ENCODE results near the gene ZNF605. TPM values are rescaled to one million over a fixed set of nuclear protein-coding genes. Genes with fewer than 3 reads are reported as not detected.
"Not testable (repeated sequence)": the region's sequence is repeated elsewhere in the genome, so short reads cannot be mapped to it uniquely, and the experiment has no call there.

The ZNF605 gene
- polyA plus RNA-seq, 3 donors = 23.6 to 27.9 (median 27.6) TPM

GRCh38 chr12:132952371-132953162 is 3.5 kb downstream of the ZNF605 start:
- no peak for DNase-seq (ENCODE audit: extremely low read depth in 1 of 11, low read depth in 9 of 11, low spot score in 4 of 11)

- no peak for DNase-seq (ENCODE audit: extremely low read depth in 1 of 11, low read depth in 9 of 11, low spot score in 4 of 11)
Measured at GRCh38 chr12:132951649-132952048, 4.5 kb downstream of the ZNF605 start.

- no peak for DNase-seq (ENCODE audit: extremely low read depth in 1 of 11, low read depth in 9 of 11, low spot score in 4 of 11)
Measured at GRCh38 chr12:132950844-132951535, 5.1 kb downstream of the ZNF605 start.

- no peak for DNase-seq (ENCODE audit: extremely low read depth in 1 of 11, low read depth in 9 of 11, low spot score in 4 of 11)
Measured at GRCh38 chr12:132949936-132950837, 5.9 kb downstream of the ZNF605 start.

GRCh38 chr12:132948146-132949066 is 7.7 kb downstream of the ZNF605 start:
- DNase-seq (ENCODE audit: extremely low read depth in 1 of 11, low read depth in 9 of 11, low spot score in 4 of 11) = no peak

- DNase-seq (ENCODE audit: extremely low read depth in 1 of 11, low read depth in 9 of 11, low spot score in 4 of 11) = no peak
Measured at GRCh38 chr12:132946246-132946820, 9.8 kb downstream of the ZNF605 start.

- no peak for DNase-seq (ENCODE audit: extremely low read depth in 1 of 11, low read depth in 9 of 11, low spot score in 4 of 11)
Measured at GRCh38 chr12:132945806-132946205, 10.3 kb downstream of the ZNF605 start.

- no peak for DNase-seq (ENCODE audit: extremely low read depth in 1 of 11, low read depth in 9 of 11, low spot score in 4 of 11)
Measured at GRCh38 chr12:132942611-132943010, 13.5 kb downstream of the ZNF605 start.

GRCh38 chr12:132941336-132941954 is 14.7 kb downstream of the ZNF605 start:
- no peak for DNase-seq (ENCODE audit: extremely low read depth in 1 of 11, low read depth in 9 of 11, low spot score in 4 of 11)

- DNase-seq (ENCODE audit: extremely low read depth in 1 of 11, low read depth in 9 of 11, low spot score in 4 of 11) = no peak
Measured at GRCh38 chr12:132940071-132940719, 15.9 kb downstream of the ZNF605 start.

- DNase-seq (ENCODE audit: extremely low read depth in 1 of 11, low read depth in 9 of 11, low spot score in 4 of 11) = not testable (repeated sequence)
Measured at GRCh38 chr12:132938807-132939206, 17.3 kb downstream of the ZNF605 start.

GRCh38 chr12:132937476-132937875 is 18.6 kb downstream of the ZNF605 start:
- DNase-seq (ENCODE audit: extremely low read depth in 1 of 11, low read depth in 9 of 11, low spot score in 4 of 11) = no peak

- DNase-seq (ENCODE audit: extremely low read depth in 1 of 11, low read depth in 9 of 11, low spot score in 4 of 11) = not testable (repeated sequence)
Measured at GRCh38 chr12:132936921-132937320, 19.2 kb downstream of the ZNF605 start.

GRCh38 chr12:132936163-132936562 is 19.9 kb downstream of the ZNF605 start:
- no peak for DNase-seq (ENCODE audit: extremely low read depth in 1 of 11, low read depth in 9 of 11, low spot score in 4 of 11)

- no peak for DNase-seq (ENCODE audit: extremely low read depth in 1 of 11, low read depth in 9 of 11, low spot score in 4 of 11)
Measured at GRCh38 chr12:132926415-132926833, 29.7 kb downstream of the ZNF605 start.

- DNase-seq (ENCODE audit: extremely low read depth in 1 of 11, low read depth in 9 of 11, low spot score in 4 of 11) = no peak
Measured at GRCh38 chr12:132925597-132926414, 30.3 kb downstream of the ZNF605 start.
